ENCODE data around the gene INPP5E. TPM values are rescaled to one million over a fixed set of nuclear protein-coding genes. Genes with fewer than 3 reads are reported as not detected.

INPP5E gene
- total RNA-seq, 3 donors from 2014 or later (not counting 1 experiment from before 2014, with no cell fraction given) = 12.1 to 15.7 (median 14.4) TPM

DNA sequence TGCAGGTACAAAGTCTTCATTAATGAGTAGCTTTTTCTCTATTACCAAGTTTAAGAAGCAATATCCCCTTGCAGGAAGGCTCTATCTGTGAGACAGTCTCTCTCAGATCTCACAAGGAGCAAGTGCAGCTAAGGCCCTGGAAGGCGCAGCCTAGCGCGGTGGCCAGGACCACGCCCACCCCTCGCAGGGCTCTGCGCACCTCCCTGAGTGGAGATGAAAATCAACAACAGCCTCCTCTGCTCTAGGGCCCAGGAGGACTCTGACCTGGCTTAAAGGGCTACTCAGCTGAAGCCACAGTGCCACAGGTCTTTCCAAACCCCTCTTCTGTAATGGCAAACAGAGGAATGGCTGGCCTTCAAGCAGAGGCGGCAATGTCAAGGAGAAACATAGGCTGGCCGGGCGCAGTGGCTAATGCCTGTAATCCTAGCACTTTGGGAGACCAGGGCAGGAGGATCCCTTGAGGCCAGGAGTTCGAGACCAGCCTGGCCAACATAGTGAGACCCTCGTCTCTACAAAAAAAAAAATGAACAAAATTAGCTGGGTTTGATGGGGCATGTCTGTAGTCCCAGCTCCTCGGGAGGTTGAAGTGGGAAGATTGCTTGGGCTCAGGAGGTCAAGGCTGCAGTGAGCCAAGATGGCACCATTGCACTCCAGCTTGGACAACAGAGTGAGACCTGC lies 31.3 kb upstream of the INPP5E start:
- H3K9me3 Mint-ChIP-seq = no peaks in the 10 kb centered on the region
- H3K4me3 ChIP-seq (ENCODE audit: low read length) = no peak overlapping the region
- H3K9me3 ChIP-seq (ENCODE audit: control insufficient read depth, insufficient read depth, low read length) = no peaks in the 10 kb centered on the region
- H3K4me1 ChIP-seq (ENCODE audit: control insufficient read depth, insufficient read depth, low read length) = no peaks in the 10 kb centered on the region
- H3K27ac ChIP-seq (ENCODE audit: low read length) = no peak overlapping the region
- TF ChIP-seq, protein P1, sequence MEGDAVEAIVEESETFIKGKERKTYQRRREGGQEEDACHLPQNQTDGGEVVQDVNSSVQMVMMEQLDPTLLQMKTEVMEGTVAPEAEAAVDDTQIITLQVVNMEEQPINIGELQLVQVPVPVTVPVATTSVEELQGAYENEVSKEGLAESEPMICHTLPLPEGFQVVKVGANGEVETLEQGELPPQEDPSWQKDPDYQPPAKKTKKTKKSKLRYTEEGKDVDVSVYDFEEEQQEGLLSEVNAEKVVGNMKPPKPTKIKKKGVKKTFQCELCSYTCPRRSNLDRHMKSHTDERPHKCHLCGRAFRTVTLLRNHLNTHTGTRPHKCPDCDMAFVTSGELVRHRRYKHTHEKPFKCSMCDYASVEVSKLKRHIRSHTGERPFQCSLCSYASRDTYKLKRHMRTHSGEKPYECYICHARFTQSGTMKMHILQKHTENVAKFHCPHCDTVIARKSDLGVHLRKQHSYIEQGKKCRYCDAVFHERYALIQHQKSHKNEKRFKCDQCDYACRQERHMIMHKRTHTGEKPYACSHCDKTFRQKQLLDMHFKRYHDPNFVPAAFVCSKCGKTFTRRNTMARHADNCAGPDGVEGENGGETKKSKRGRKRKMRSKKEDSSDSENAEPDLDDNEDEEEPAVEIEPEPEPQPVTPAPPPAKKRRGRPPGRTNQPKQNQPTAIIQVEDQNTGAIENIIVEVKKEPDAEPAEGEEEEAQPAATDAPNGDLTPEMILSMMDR (IDR thresholded peaks at IDR 0.05) = no peak
- H3K36me3 Mint-ChIP-seq = no peaks in the 10 kb centered on the region
- peaks cover 0 to 7% of the 10 kb centered on the region in 2 donors for H3K4me1 Mint-ChIP-seq
- H3K27me3 ChIP-seq (ENCODE audit: control insufficient read depth, insufficient read depth, low read length) = no peaks in the 10 kb centered on the region
- 97% methylated on average over 12 of the region's 12 CpGs for whole genome bisulfite sequencing (ENCODE audit: insufficient coverage)
- ATAC-seq (no peak), DNase-seq (no peak)
- intact Hi-C loops (cut with micrococcal nuclease) = no loop called here
- no peaks in the 10 kb centered on the region for H3K27me3 Mint-ChIP-seq (ENCODE audit: low read depth in 2 of 2)
- no peak overlapping the region for H3K4me3 Mint-ChIP-seq
- no peak overlapping the region for H3K27ac Mint-ChIP-seq
- peaks cover 93% of the 10 kb centered on the region for H3K36me3 ChIP-seq (ENCODE audit: control insufficient read depth, insufficient read depth, low read length)

DNA sequence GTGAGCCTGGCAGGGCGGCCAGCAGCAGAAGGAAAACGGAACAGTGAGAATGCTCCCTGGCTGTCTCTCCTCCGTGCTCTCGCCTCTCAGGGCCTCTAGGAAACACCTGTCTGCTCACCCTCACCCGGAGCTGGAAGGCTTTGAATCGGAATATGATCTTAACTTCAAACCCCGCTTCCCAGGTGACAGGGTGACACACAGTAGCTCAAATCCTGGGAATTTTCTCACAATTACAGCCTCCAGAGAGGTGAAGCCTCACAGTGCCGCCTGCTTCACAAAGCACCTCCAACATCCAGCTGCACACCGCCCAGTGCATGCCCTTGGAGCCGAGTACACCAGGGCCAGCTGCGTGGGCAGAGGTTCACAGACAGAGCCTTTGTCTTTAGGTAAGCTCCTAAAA lies 30.7 kb upstream of the INPP5E start:
- peaks cover 93% of the 10 kb centered on the region for H3K36me3 ChIP-seq (ENCODE audit: control insufficient read depth, insufficient read depth, low read length)
- no peak for DNase-seq
- H3K27ac Mint-ChIP-seq = no peak overlapping the region
- TF ChIP-seq, protein P1 (IDR thresholded peaks at IDR 0.05) = no peak
- 98% methylated on average over 11 of the region's 11 CpGs for WGBS (ENCODE audit: insufficient coverage)
- no peak overlapping the region for H3K4me3 ChIP-seq (ENCODE audit: low read length)
- no peaks in the 10 kb centered on the region for H3K27me3 ChIP-seq (ENCODE audit: control insufficient read depth, insufficient read depth, low read length)
- H3K27me3 Mint-ChIP-seq (ENCODE audit: low read depth in 2 of 2) = no peaks in the 10 kb centered on the region
- H3K4me1 ChIP-seq (ENCODE audit: control insufficient read depth, insufficient read depth, low read length) = no peaks in the 10 kb centered on the region
- peaks cover 0 to 7% of the 10 kb centered on the region in 2 donors for H3K4me1 Mint-ChIP-seq
- H3K4me3 Mint-ChIP-seq = no peak overlapping the region
- no peaks in the 10 kb centered on the region for H3K9me3 Mint-ChIP-seq
- no peaks in the 10 kb centered on the region for H3K9me3 ChIP-seq (ENCODE audit: control insufficient read depth, insufficient read depth, low read length)
- no peak overlapping the region for H3K27ac ChIP-seq (ENCODE audit: low read length)
- ATAC-seq = no peak
- intact Hi-C loops (cut with micrococcal nuclease) = no loop called here
- no peaks in the 10 kb centered on the region for H3K36me3 Mint-ChIP-seq

DNA sequence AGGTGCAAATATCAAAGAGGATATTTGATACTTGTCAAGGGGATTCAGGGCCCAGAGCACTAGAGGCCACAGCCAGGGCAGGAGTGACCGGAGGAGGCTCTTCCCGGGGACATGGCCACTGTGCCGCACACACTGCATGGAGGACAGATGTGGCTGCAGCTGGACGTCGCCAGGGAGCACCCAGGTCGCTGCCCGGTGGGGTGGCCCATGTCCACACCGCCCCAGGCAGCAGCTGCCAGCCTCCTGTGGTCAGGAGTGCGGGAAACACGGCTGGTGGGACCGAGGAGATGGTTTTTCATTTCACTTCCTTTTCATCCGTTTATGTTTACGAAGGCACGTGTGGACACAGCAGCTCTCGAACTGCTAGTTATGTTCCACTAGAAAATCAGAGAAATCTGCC lies 28.1 kb upstream of the INPP5E start:
- Mint-ChIP-seq H3K4me3 (no peak overlapping the region), H3K36me3 (peaks cover 12% of the 10 kb centered on the region), H3K27me3 (ENCODE audit: low read depth in 2 of 2) (no peaks in the 10 kb centered on the region), H3K4me1 (no peaks in the 10 kb centered on the region), H3K27ac (no peak overlapping the region), H3K9me3 (no peaks in the 10 kb centered on the region)
- H3K4me1 ChIP-seq (ENCODE audit: control insufficient read depth, insufficient read depth, low read length) = no peaks in the 10 kb centered on the region
- TF ChIP-seq, protein P1 (IDR thresholded peaks at IDR 0.05) = no peak
- intact Hi-C loops (cut with micrococcal nuclease) = no loop called here
- H3K36me3 ChIP-seq (ENCODE audit: control insufficient read depth, insufficient read depth, low read length) = peaks cover 94% of the 10 kb centered on the region
- H3K9me3 ChIP-seq (ENCODE audit: control insufficient read depth, insufficient read depth, low read length) = no peaks in the 10 kb centered on the region
- DNase-seq (no peak), ATAC-seq (no peak)
- 93% methylated on average over 15 of the region's 15 CpGs for WGBS (ENCODE audit: insufficient coverage)
- no peak overlapping the region for H3K4me3 ChIP-seq (ENCODE audit: low read length)
- no peaks in the 10 kb centered on the region for H3K27me3 ChIP-seq (ENCODE audit: control insufficient read depth, insufficient read depth, low read length)
- no peak overlapping the region for H3K27ac ChIP-seq (ENCODE audit: low read length)

DNA sequence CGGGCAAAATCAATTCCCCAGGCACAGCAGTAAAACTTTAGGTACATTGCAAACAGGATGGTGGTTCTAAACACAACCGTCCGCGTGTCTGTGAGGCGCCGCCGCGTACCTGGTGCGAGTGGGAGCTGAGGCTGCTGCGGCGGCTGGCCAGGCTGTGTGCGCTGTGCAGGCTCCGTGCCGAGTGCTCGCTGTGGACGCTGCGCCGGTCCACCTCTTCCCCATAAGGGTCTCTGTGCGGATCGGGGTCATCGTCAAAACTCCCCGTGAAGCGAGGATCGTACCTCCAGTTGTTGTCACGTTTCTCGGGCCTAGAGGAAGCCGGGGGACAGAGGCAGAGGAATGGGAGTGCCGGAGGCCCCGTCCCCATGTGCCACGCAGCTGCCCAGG lies 26.5 kb upstream of the INPP5E start:
- no peak overlapping the region for H3K4me3 ChIP-seq (ENCODE audit: low read length)
- intact Hi-C loops (cut with micrococcal nuclease) = no loop called here
- H3K27ac Mint-ChIP-seq = no peak overlapping the region
- no peak overlapping the region for H3K27ac ChIP-seq (ENCODE audit: low read length)
- WGBS (ENCODE audit: insufficient coverage) = 97% methylated on average over 30 of the region's 30 CpGs
- H3K4me3 Mint-ChIP-seq = no peak overlapping the region
- no peaks in the 10 kb centered on the region for H3K9me3 Mint-ChIP-seq
- TF ChIP-seq, protein P1 (IDR thresholded peaks at IDR 0.05) = no peak
- H3K36me3 ChIP-seq (ENCODE audit: control insufficient read depth, insufficient read depth, low read length) = peaks cover 92% of the 10 kb centered on the region
- H3K27me3 Mint-ChIP-seq (ENCODE audit: low read depth in 2 of 2) = no peaks in the 10 kb centered on the region
- H3K36me3 Mint-ChIP-seq = peaks cover 12% of the 10 kb centered on the region
- no peaks in the 10 kb centered on the region for H3K9me3 ChIP-seq (ENCODE audit: control insufficient read depth, insufficient read depth, low read length)
- ATAC-seq = no peak
- no peaks in the 10 kb centered on the region for H3K27me3 ChIP-seq (ENCODE audit: control insufficient read depth, insufficient read depth, low read length)
- H3K4me1 ChIP-seq (ENCODE audit: control insufficient read depth, insufficient read depth, low read length) = no peaks in the 10 kb centered on the region
- no peaks in the 10 kb centered on the region for H3K4me1 Mint-ChIP-seq
- no peak for DNase-seq

All from natural killer cell (primary cell).